A549 (cell line): Measurements from ENCODE around the gene ANKRD1.

Experiments
- CBX8 ChIP-seq: fragments of 200-600 bp; sonication (generic); IDR thresholded peaks from 2 replicates; pipeline ENCODE4 v1.6.1; 2016
- MYC ChIP-seq: IDR thresholded peaks from 2 replicates; pipeline ENCODE4 v1.6.1; 2012; ENCODE audit warnings: mild to moderate bottlenecking, inconsistent platforms, low read length, improper control_type of control experiment, borderline replicate concordance
- RNF2 ChIP-seq: fragments of 200-600 bp; sonication (generic); IDR thresholded peaks from 2 replicates; pipeline ENCODE4 v1.6.1; 2016; ENCODE audit warnings: low read depth, mild to moderate bottlenecking, antibody characterized with exemption, moderate library complexity, borderline replicate concordance
- TP53 ChIP-seq: fragments of 250-450 bp; sonication (Bioruptor Pico); IDR thresholded peaks from 2 replicates; pipeline ENCODE4 v1.5.0; 2021; ENCODE audit warnings: mild to moderate bottlenecking, moderate library complexity
- TF ChIP-seq, protein P1 (sequence below): fragments of >200 bp; sonication (Bioruptor Twin); formaldehyde crosslinking; IDR thresholded peaks from 3 replicates; pipeline ENCODE4 v1.5.1; 2016
- TF ChIP-seq, protein P2 (sequence below): IDR thresholded peaks from 2 replicates; pipeline ENCODE4 v1.6.1; 2012; ENCODE audit warnings: low read depth, borderline replicate concordance

GRCh38 chr10:90871766-90872647 is 48.9 kb downstream of the ANKRD1 start, which contains the start of gene RPP30:
- no peak for TF ChIP-seq TP53 (CRISPR knock-in tag)
- no peak for TF ChIP-seq CBX8
- TF ChIP-seq, protein P1, sequence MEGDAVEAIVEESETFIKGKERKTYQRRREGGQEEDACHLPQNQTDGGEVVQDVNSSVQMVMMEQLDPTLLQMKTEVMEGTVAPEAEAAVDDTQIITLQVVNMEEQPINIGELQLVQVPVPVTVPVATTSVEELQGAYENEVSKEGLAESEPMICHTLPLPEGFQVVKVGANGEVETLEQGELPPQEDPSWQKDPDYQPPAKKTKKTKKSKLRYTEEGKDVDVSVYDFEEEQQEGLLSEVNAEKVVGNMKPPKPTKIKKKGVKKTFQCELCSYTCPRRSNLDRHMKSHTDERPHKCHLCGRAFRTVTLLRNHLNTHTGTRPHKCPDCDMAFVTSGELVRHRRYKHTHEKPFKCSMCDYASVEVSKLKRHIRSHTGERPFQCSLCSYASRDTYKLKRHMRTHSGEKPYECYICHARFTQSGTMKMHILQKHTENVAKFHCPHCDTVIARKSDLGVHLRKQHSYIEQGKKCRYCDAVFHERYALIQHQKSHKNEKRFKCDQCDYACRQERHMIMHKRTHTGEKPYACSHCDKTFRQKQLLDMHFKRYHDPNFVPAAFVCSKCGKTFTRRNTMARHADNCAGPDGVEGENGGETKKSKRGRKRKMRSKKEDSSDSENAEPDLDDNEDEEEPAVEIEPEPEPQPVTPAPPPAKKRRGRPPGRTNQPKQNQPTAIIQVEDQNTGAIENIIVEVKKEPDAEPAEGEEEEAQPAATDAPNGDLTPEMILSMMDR, result no peak
- no peak for TF ChIP-seq MYC
- TF ChIP-seq RNF2, result no peak
- TF ChIP-seq, protein P2, sequence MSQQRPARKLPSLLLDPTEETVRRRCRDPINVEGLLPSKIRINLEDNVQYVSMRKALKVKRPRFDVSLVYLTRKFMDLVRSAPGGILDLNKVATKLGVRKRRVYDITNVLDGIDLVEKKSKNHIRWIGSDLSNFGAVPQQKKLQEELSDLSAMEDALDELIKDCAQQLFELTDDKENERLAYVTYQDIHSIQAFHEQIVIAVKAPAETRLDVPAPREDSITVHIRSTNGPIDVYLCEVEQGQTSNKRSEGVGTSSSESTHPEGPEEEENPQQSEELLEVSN, result peak; percentile 57; the same call in 1 of the 2 replicates
